Heart left ventricle (tissue), 13 donors: Measurements from ENCODE around the gene KLHL15.

ENCODE experiments used
- CTCF ChIP-seq, 12 donors: fragments of 200-600 bp; sonication (generic) in 4 of 12; IDR thresholded peaks; one replicate each; pipeline versions ENCODE4 v1.5.0 to v1.8.0; 2018 to 2022; ENCODE audit warnings: antibody characterized with exemption in 12 of 12, mild to moderate bottlenecking in 5 of 12
- POLR2A ChIP-seq, 2 donors: fragments of 450-650 bp; IDR thresholded peaks; one replicate each; pipeline ENCODE4 v1.6.1; 2017; ENCODE audit warnings: antibody characterized with exemption in 2 of 2, mild to moderate bottlenecking in 2 of 2, moderate library complexity in 2 of 2
- donor health status: ischemic (EF 13 %, LVEDD 7.1; RV severe dilation, severe dysfunction).
- donor health status: DM: no; HTN: yes; CAD: no.
- donor health status: DM: no; HTN: no; CAD: no.
- donor health status: ischemic (EF 25% LVEDD 6.9; RV normal size, moderate dysfunction).
- donor health status: ischemic (EF 25% LVEDD 5.7; RV mildly dilated, moderate dysfunction).
- donor health status: ischemic (EF 35%, LVEDD 5.7; RV mildly dilated, moderate dysfunction).
- donor health status: nonischemic (EF 11% LVEDD 7.7; RV severe dilation, severe dysfunction).
- donor health status: DM: yes; HTN: yes; CAD: no.
- donor health status: PGD.
- donor health status: ischemic (EF 29% LVEDD 5.4; RV normal size, mild dysfunction).
- donor health status: nonischemic (EF 23%, LVEDD 6.1; RV moderate dilation, normal function).

- TF ChIP-seq CTCF (IDR thresholded peaks at IDR 0.05) (no peak), POLR2A (IDR thresholded peaks at IDR 0.05) (no peak)
Measured at GRCh38 chrX:24005867-24006266, 21.1 kb downstream of the KLHL15 start.
